OCI-LY3 (cell line): ENCODE results near the gene GLRX2.

Source experiments
- H2AFZ ChIP-seq: fragments of 200-600, 300-600 bp; shearing (Covaris generic); 2 replicates; pipeline ENCODE4 v1.6.0; 2014; ENCODE audit warnings: antibody characterized with exemption, low read depth, low read length
- H3K27ac ChIP-seq: fragments of 200-600, 300-600 bp; sonication (generic); 2 replicates; pipeline ENCODE4 v1.5.1; 2014; ENCODE audit warnings: mild to moderate bottlenecking, low read length, moderate library complexity, mixed read lengths
- H3K27me3 ChIP-seq: fragments of 200-600, 300-600 bp; sonication (generic); 2 replicates; pipeline ENCODE4 v1.6.1; 2014; ENCODE audit warnings: low read depth, low read length, mixed read lengths
- H3K36me3 ChIP-seq: fragments of 200-600, 300-600 bp; sonication (generic); replicated peaks from 2 replicates; pipeline ENCODE3; 2014; ENCODE audit warnings: low read depth, low read length, mixed read lengths
- H3K4me1 ChIP-seq: fragments of 300-600, 200-600 bp; sonication (generic); 2 replicates; pipeline ENCODE4 v1.6.1; 2014; ENCODE audit warnings: low read length, mixed read lengths
- H3K4me2 ChIP-seq: fragments of 200-600, 300-600 bp; sonication (generic); 2 replicates; pipeline ENCODE4 v1.6.1; 2014; ENCODE audit warnings: low read length, mixed read lengths
- H3K4me3 ChIP-seq: fragments of 300-600, 200-600 bp; sonication (generic); 2 replicates; pipeline ENCODE4 v1.5.1; 2014; ENCODE audit warnings: antibody characterized with exemption, mild to moderate bottlenecking, low read length, moderate library complexity
- H3K79me2 ChIP-seq: fragments of 300-600, 200-600 bp; shearing (Covaris generic); 2 replicates; pipeline ENCODE4 v1.6.1; 2014; ENCODE audit warnings: mild to moderate bottlenecking, low read length, mixed read lengths
- H3K9ac ChIP-seq: fragments of 300-600, 200-600 bp; shearing (Covaris generic); 2 replicates; pipeline ENCODE4 v1.6.0; 2014; ENCODE audit warnings: mild to moderate bottlenecking, low read length, moderate library complexity
- H3K9me3 ChIP-seq: fragments of 200-600, 300-600 bp; shearing (Covaris generic); 2 replicates; pipeline ENCODE4 v1.6.1; 2014; ENCODE audit warnings: low read length, mixed read lengths; ENCODE audit not compliant: insufficient read depth
- H4K20me1 ChIP-seq: fragments of 200-600, 300-600 bp; sonication (generic); 2 replicates; pipeline ENCODE4 v1.6.1; 2016; ENCODE audit warnings: low read length, mixed read lengths; ENCODE audit not compliant: insufficient read depth
- CTCF ChIP-seq: fragments of 200-600, 300-600 bp; sonication (generic); IDR thresholded peaks from 2 replicates; pipeline ENCODE4 v1.5.1; 2014; ENCODE audit warnings: antibody characterized with exemption, low read length, low read depth
- EZH2phosphoT487 ChIP-seq: fragments of 200-600 bp; shearing (Covaris generic); IDR thresholded peaks from 2 replicates; pipeline ENCODE4 v1.6.1; 2018; ENCODE audit warnings: antibody characterized with exemption, mixed run types, low read depth

The GLRX2 gene

GRCh38 chr1:193104907-193105820 is at the start of gene GLRX2:
TSS of gene GLRX2 (minus strand) at chr1:193105414. CDS start at chr1:193105382, 32 bp downstream.
- Histone ChIP-seq H3K36me3 (peaks cover 4% of the 10 kb centered on the region), H3K27ac (no peak within 1 kb of the TSS), H3K4me1 (peaks cover 11% of the 10 kb centered on the region), H4K20me1 (peaks cover 5% of the 10 kb centered on the region; the same call in 1 of the 2 replicates), H3K4me2 (peak within 1 kb of the TSS; percentile 91), H3K79me2 (peaks cover 15% of the 10 kb centered on the region), H3K9ac (peak within 1 kb of the TSS; percentile 72), H3K9me3 (no peaks in the 10 kb centered on the region), H2AFZ (peak within 1 kb of the TSS; percentile 88), H3K4me3 (peak within 1 kb of the TSS; percentile 89), H3K27me3 (no peaks in the 10 kb centered on the region)
- TF ChIP-seq CTCF (no peak), EZH2phosphoT487 (no peak)

- H3K27me3 ChIP-seq = no peaks in the 10 kb centered on the region
- H3K4me3 ChIP-seq = no peak overlapping the region
- TF ChIP-seq CTCF = no peak
- TF ChIP-seq EZH2phosphoT487 = no peak
- peaks cover 42% of the 10 kb centered on the region for H3K36me3 ChIP-seq
- no peak overlapping the region for H3K4me2 ChIP-seq
- no peak overlapping the region for H3K9ac ChIP-seq
- H3K4me1 ChIP-seq = no peaks in the 10 kb centered on the region
- H4K20me1 ChIP-seq = no peaks in the 10 kb centered on the region
- peaks cover 3% of the 10 kb centered on the region for H3K79me2 ChIP-seq
- no peaks in the 10 kb centered on the region for H3K9me3 ChIP-seq
- H2AFZ ChIP-seq = no peak overlapping the region
- no peak overlapping the region for H3K27ac ChIP-seq
Observed at GRCh38 chr1:193144999-193145398, 39.8 kb upstream of the GLRX2 start.

GRCh38 chr1:193144361-193144938 is 39.2 kb upstream of the GLRX2 start:
- Histone ChIP-seq H3K27ac (no peak overlapping the region), H3K4me3 (no peak overlapping the region), H2AFZ (no peak overlapping the region), H3K4me1 (no peaks in the 10 kb centered on the region), H4K20me1 (no peaks in the 10 kb centered on the region), H3K4me2 (no peak overlapping the region), H3K9me3 (no peaks in the 10 kb centered on the region), H3K36me3 (peaks cover 45% of the 10 kb centered on the region), H3K9ac (no peak overlapping the region), H3K27me3 (no peaks in the 10 kb centered on the region), H3K79me2 (peaks cover 3% of the 10 kb centered on the region)
- no peak for TF ChIP-seq CTCF
- no peak for TF ChIP-seq EZH2phosphoT487

- Histone ChIP-seq H3K4me1 (no peaks in the 10 kb centered on the region), H3K36me3 (peaks cover 40% of the 10 kb centered on the region), H3K79me2 (peaks cover 3% of the 10 kb centered on the region), H3K9ac (no peak overlapping the region), H4K20me1 (no peaks in the 10 kb centered on the region), H3K4me2 (no peak overlapping the region), H3K27me3 (no peaks in the 10 kb centered on the region), H3K4me3 (no peak overlapping the region), H3K9me3 (no peaks in the 10 kb centered on the region), H3K27ac (no peak overlapping the region), H2AFZ (no peak overlapping the region)
- TF ChIP-seq CTCF (peak; percentile 55), EZH2phosphoT487 (no peak)
Observed at GRCh38 chr1:193143285-193143684, 38.1 kb upstream of the GLRX2 start.
